Panc1 (cell line): Measurements from ENCODE around the gene EVA1C.

Experiments used
- CTCF ChIP-seq: fragments of 450-650 bp; IDR thresholded peaks from 2 replicates; pipeline ENCODE4 v1.5.1; 2017; ENCODE audit warnings: mild to moderate bottlenecking
- POLR2AphosphoS5 ChIP-seq: IDR thresholded peaks from 2 replicates; pipeline ENCODE4 v1.6.1; 2012; ENCODE audit warnings: mild to moderate bottlenecking, low read depth, low read length, moderate library complexity
- REST ChIP-seq, 2 experiments: IDR thresholded peaks; 2 replicates each; pipeline ENCODE4 v1.6.1; 2011 to 2012; ENCODE audit warnings: low read depth in 2 of 2, control low read depth in 1 of 2, low read length in 1 of 2, mild to moderate bottlenecking in 1 of 2, moderate library complexity in 1 of 2; ENCODE audit not compliant: insufficient read depth in 1 of 2
- SIN3A ChIP-seq: IDR thresholded peaks from 2 replicates; pipeline ENCODE4 v1.6.1; 2012; ENCODE audit warnings: low read depth, mild to moderate bottlenecking, low read length, moderate library complexity, borderline replicate concordance; ENCODE audit not compliant: insufficient read depth
- TCF7L2 ChIP-seq: IDR thresholded peaks from 2 replicates; pipeline ENCODE4 v1.6.1; 2011; ENCODE audit warnings: mild to moderate bottlenecking, low read depth, low read length, inconsistent platforms

- no peak for TF ChIP-seq CTCF
- TF ChIP-seq REST (IDR thresholded peaks at IDR 0.05; ENCODE audit: insufficient read depth in 1 of 2, low read depth in 2 of 2, low read length in 1 of 2): no peak
- TF ChIP-seq TCF7L2: no peak
- no peak for TF ChIP-seq POLR2AphosphoS5
- TF ChIP-seq SIN3A: no peak
Observed at GRCh38 chr21:32474179-32475059, 61.9 kb downstream of the EVA1C start.
